ENCODE measurements around the gene ZNF511.

GRCh38 chr10:133358162-133358924, 49.6 kb downstream of the ZNF511 start:
- TF ChIP-seq CTCF (IDR thresholded peaks at IDR 0.05 in 2 of 3, conservative IDR thresholded peaks at IDR 0.05 in 1 of 3; ENCODE audit: borderline replicate concordance in 1 of 3, insufficient read depth in 1 of 3, low read depth in 2 of 3, low read length in 2 of 3) (no peak), YY1 (IDR thresholded peaks at IDR 0.05; ENCODE audit: extremely low read depth, insufficient replicate concordance, low read depth, low read length) (no peak), EGR1 (IDR thresholded peaks at IDR 0.05; ENCODE audit: low read depth) (no peak), ZFX (IDR thresholded peaks at IDR 0.05) (no peak), EZH2phosphoT487 (IDR thresholded peaks at IDR 0.05; ENCODE audit: borderline replicate concordance) (no peak), REST (IDR thresholded peaks at IDR 0.05; ENCODE audit: low read depth) (no peak), EZH2 (IDR thresholded peaks at IDR 0.05) (no peak)

All from HCT116 (cell line).